Upper lobe of right lung (tissue), 1 donor: ENCODE results near the gene CDH22. TPM values are rescaled to one million over a fixed set of nuclear protein-coding genes. Genes with fewer than 3 reads are reported as not detected.

Experiments used
- ATAC-seq: fragments of 200-7000 bp; cut with Tn5 transposase; one replicate; pipeline ENCODE4 v1.9.1; 2020; ENCODE audit warnings: mild to moderate bottlenecking, moderate library complexity
- DNase-seq: peaks from one replicate; pipeline ENCODE4 v3.0.0-alpha.2; 2020
- H3K27ac ChIP-seq: fragments of 200-600 bp; one replicate; pipeline ENCODE4 v1.8.0; 2022
- H3K27me3 ChIP-seq: fragments of 200-600 bp; one replicate; pipeline ENCODE4 v1.8.0; 2022; ENCODE audit warnings: mild to moderate bottlenecking
- H3K36me3 ChIP-seq: fragments of 200-600 bp; one replicate; pipeline ENCODE4 v1.8.0; 2022
- H3K4me1 ChIP-seq: fragments of 200-600 bp; one replicate; pipeline ENCODE4 v1.8.0; 2022
- H3K4me3 ChIP-seq: fragments of 200-600 bp; one replicate; pipeline ENCODE4 v1.8.0; 2022; ENCODE audit warnings: mild to moderate bottlenecking
- H3K9me3 ChIP-seq: fragments of 200-600 bp; one replicate; pipeline ENCODE4 v1.8.0; 2022
- intact Hi-C: fragments of 100-400 bp; cut with DNase I; formaldehyde crosslinking; loops from one replicate; pipeline ENCODE4 v1.11.0; 2022
- total RNA-seq: library from RNA; stranded (reverse); fragmentation: NEBNext Ultra II Directional; extraction: Animal tissue kit (Norgen Biotek cat#: 25700); gene quantifications from one replicate; pipeline ENCODE4 v1.2.1, GENCODE V29; 2021
- TF ChIP-seq, protein P1 (sequence below): fragments of 200-600 bp; IDR thresholded peaks from one replicate; pipeline ENCODE4 v1.8.0; 2022; ENCODE audit warnings: antibody characterized with exemption
- donor health status: DM: no; HTN: yes; CAD: no; lungs with severe emphysema.

The CDH22 gene
- total RNA-seq, 1 donor from 2014 or later, result 0.46 TPM

GRCh38 chr20:46217583-46217982, 90.7 kb downstream of the CDH22 start:
- H3K4me3 ChIP-seq, result no peak overlapping the region
- TF ChIP-seq, protein P1, sequence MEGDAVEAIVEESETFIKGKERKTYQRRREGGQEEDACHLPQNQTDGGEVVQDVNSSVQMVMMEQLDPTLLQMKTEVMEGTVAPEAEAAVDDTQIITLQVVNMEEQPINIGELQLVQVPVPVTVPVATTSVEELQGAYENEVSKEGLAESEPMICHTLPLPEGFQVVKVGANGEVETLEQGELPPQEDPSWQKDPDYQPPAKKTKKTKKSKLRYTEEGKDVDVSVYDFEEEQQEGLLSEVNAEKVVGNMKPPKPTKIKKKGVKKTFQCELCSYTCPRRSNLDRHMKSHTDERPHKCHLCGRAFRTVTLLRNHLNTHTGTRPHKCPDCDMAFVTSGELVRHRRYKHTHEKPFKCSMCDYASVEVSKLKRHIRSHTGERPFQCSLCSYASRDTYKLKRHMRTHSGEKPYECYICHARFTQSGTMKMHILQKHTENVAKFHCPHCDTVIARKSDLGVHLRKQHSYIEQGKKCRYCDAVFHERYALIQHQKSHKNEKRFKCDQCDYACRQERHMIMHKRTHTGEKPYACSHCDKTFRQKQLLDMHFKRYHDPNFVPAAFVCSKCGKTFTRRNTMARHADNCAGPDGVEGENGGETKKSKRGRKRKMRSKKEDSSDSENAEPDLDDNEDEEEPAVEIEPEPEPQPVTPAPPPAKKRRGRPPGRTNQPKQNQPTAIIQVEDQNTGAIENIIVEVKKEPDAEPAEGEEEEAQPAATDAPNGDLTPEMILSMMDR, result no peak
- ATAC-seq, result no peak
- no peak overlapping the region for H3K27ac ChIP-seq
- H3K9me3 ChIP-seq, result no peaks in the 10 kb centered on the region
- no peaks in the 10 kb centered on the region for H3K4me1 ChIP-seq
- intact Hi-C loops, result no loop called here
- no peaks in the 10 kb centered on the region for H3K36me3 ChIP-seq
- no peak for DNase-seq
- peaks cover 10% of the 10 kb centered on the region for H3K27me3 ChIP-seq

- no peak for ATAC-seq
- no peaks in the 10 kb centered on the region for H3K9me3 ChIP-seq
- H3K4me3 ChIP-seq, result no peak overlapping the region
- TF ChIP-seq, protein P1, result no peak
- H3K4me1 ChIP-seq, result no peaks in the 10 kb centered on the region
- peaks cover 16% of the 10 kb centered on the region for H3K27me3 ChIP-seq
- H3K27ac ChIP-seq, result no peak overlapping the region
- DNase-seq, result no peak
- H3K36me3 ChIP-seq, result no peaks in the 10 kb centered on the region
- intact Hi-C loops, result no loop called here
These were observed 91.4 kb downstream of the CDH22 start for GRCh38 chr20:46216770-46217464.

DNA sequence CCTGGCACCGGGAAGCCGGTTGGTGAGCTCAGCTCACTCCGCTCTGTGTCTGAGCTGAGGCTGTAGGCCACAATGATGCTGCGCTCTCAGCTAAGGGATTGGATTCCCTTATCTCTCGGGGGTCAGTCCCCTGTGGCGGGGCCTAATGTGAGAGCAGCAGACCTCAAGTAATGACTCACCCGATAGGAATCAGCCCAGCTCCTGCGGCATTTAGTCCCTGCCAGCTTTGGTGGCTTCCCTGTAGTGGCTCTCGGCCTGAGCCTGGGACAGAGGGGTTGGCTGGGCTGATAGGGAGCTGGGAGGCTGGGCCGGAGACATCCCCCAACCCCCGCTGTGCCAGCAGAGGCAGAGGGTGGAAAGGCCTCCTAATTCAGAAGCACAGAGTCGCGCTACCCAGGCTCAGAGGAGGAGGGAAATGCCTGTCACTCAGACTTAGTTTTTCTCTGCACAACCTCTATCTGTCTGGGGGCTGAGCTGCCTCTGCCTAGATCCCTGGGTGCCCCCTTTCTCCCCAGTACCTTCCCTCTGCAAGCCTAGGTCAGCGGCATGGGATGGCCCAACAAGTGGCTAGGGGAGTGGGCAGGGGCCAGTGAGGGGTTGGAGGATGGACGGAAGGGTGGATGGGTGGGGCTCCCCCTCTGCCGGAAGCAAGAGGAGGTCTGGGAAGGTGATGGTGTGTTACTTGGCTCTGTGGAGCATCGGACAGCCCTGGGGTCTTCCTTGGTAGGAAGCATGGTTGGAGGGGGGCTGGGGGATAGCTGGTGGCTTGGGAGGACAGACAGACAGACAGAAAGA, 92.2 kb downstream of the CDH22 start:
- Histone ChIP-seq H3K9me3 (no peaks in the 10 kb centered on the region), H3K4me1 (no peaks in the 10 kb centered on the region), H3K27ac (no peak overlapping the region), H3K4me3 (no peak overlapping the region), H3K27me3 (peaks cover 24% of the 10 kb centered on the region), H3K36me3 (no peaks in the 10 kb centered on the region)
- intact Hi-C loops, result no loop called here
- ATAC-seq (peak; percentile 10), DNase-seq (no peak)
- TF ChIP-seq, protein P1, result no peak

DNA sequence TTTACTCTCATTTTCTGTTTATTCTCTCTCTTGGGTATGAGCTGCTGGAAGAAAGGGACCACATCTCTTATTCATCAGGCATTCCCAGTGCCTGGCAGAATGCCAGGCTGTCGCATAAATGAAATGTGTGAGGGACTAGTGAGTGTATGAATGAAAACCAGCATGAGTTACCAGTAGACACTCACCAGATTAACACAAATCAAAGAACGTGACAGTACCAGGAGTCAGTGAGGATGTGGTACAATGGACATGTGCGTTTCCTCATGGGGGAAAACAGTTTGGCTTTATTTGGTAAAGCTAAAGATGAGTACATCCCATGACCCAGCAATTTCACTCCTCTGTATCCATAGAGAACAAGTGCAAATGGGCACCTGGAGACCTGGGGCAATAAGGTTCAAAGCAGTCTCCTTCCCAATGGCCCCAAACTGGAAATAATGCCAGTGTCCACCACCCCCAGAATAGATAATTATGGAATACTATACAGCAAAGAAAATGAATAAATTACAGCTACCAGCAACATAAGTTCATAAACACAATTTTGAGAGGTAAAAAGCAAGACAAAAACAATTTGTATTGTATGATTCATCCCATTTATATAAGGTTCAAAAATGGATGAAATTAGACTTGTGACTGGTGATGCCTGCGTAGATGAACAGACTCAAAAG, 93.3 kb downstream of the CDH22 start:
- H3K9me3 ChIP-seq, result no peaks in the 10 kb centered on the region
- peaks cover 36% of the 10 kb centered on the region for H3K27me3 ChIP-seq
- TF ChIP-seq, protein P1, result no peak
- no peak overlapping the region for H3K4me3 ChIP-seq
- ATAC-seq, result no peak
- no peak for DNase-seq
- H3K36me3 ChIP-seq, result no peaks in the 10 kb centered on the region
- intact Hi-C loops, result no loop called here
- no peaks in the 10 kb centered on the region for H3K4me1 ChIP-seq
- no peak overlapping the region for H3K27ac ChIP-seq

DNA sequence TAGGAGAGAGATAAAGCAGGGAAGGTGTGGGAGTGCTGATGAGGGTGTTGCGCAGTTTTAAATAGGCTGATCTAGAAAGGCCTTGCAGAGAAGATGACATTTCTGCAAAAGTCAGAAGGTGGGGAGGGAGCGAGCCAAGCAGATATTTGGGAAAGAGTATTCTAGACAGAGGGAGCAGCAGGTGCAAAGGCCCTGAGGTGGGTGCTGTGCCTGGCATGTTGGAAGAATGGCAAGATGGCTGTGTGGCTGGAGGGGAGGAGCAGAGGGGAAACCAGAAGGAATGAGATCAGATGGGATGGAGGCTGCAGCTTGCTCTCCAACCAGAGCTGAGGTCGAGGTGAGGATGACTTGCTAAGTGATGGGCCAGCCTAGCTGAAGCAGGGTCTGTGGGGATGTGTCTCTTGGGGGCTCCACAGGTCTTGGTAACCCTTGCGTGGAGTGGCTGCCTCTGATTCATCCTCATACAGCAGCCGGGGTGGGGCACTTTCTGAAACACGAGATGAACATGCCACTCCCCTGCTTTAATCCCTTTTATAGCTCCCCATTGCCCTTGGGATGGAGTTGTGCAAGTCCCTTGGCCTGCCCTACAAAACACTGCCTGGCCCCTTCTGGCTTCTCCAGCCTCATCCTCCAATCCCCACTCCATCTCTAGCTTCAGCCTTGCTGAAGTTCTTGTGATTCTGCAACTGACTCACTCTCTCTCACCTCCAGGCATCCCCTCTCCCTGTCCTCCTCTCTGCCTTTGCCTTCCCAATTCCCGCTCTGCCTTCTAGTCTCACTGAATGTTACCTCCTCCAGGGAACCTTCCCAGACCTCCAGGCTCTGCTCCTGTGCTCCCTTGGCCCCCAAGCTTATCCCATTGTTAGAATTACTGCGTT, 94.1 kb downstream of the CDH22 start:
- DNase-seq (no peak), ATAC-seq (no peak)
- H3K9me3 ChIP-seq, result no peaks in the 10 kb centered on the region
- H3K36me3 ChIP-seq, result no peaks in the 10 kb centered on the region
- intact Hi-C loops, result no loop called here
- TF ChIP-seq, protein P1, result no peak
- H3K4me1 ChIP-seq, result no peaks in the 10 kb centered on the region
- H3K4me3 ChIP-seq, result no peak overlapping the region
- H3K27me3 ChIP-seq, result peaks cover 42% of the 10 kb centered on the region
- H3K27ac ChIP-seq, result no peak overlapping the region
